MM.1S (cell line): Measurements from ENCODE around the gene KIRREL3.

Experiments
- EZH2 ChIP-seq: fragments of 300-600 bp; sonication (generic); optimal IDR thresholded peaks from 2 replicates; pipeline ENCODE3; 2017; ENCODE audit warnings: low read depth, mild to moderate bottlenecking, antibody characterized with exemption, low read length, mixed read lengths
- EZH2phosphoT487 ChIP-seq: fragments of 300-600 bp; sonication (generic); IDR thresholded peaks from 2 replicates; pipeline ENCODE4 v1.6.1; 2018; ENCODE audit warnings: antibody characterized with exemption, low read length
- TF ChIP-seq, protein P1 (sequence below): fragments of 300-600 bp; sonication (generic); IDR thresholded peaks from 2 replicates; pipeline ENCODE4 v1.5.1; 2016; ENCODE audit warnings: antibody characterized with exemption, low read length, mixed read lengths

DNA sequence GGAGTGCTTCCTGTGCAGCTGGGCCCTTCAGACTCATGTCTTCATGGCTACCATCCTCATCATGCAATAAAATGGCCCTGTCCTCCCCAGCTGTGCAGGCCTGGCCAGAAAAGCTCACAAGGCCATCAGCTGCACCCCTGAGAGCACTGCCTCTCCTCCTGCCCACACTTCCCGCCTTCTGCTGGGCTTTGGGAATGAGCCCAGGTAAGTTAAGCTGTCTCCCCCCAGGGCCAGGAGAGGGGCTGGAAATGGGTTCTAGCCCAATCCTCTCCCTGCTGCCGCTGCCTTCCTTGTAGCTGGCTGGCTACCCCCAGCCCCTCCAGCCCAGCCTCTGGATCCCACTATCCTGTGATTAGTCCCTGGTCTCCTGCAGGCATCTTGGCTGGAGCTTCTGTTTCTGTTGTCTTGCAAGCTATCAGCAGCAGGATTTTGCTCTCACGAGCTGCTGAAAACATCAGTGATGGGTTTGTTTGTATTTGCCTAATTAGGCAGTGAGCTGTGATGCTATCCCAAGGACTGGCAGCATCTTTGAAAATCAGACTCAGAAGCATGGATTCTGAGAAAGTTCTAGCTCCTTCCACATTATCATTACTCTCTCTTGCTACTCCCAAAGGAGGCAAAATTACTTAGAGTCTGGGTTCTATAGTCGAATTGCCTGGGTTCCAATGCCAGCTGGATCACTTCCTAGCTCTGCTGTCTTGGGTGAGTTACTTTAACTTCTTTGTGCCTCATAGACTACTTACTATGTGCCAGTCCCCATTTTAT lies 476.9 kb downstream of the KIRREL3 start:
- TF ChIP-seq, protein P1, sequence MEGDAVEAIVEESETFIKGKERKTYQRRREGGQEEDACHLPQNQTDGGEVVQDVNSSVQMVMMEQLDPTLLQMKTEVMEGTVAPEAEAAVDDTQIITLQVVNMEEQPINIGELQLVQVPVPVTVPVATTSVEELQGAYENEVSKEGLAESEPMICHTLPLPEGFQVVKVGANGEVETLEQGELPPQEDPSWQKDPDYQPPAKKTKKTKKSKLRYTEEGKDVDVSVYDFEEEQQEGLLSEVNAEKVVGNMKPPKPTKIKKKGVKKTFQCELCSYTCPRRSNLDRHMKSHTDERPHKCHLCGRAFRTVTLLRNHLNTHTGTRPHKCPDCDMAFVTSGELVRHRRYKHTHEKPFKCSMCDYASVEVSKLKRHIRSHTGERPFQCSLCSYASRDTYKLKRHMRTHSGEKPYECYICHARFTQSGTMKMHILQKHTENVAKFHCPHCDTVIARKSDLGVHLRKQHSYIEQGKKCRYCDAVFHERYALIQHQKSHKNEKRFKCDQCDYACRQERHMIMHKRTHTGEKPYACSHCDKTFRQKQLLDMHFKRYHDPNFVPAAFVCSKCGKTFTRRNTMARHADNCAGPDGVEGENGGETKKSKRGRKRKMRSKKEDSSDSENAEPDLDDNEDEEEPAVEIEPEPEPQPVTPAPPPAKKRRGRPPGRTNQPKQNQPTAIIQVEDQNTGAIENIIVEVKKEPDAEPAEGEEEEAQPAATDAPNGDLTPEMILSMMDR, result no peak
- no peak for TF ChIP-seq EZH2phosphoT487
- TF ChIP-seq EZH2, result no peak
